ENCODE data around the gene MUS81. TPM values are rescaled to one million over a fixed set of nuclear protein-coding genes. Genes with fewer than 3 reads are reported as not detected.
A peak's percentile ranks its signal among the peaks of the same experiment; 100 is the strongest.

Gene MUS81
- total and polyA plus RNA-seq, 9 of the 15 experiments (the other 6 are each of a cell fraction or from before 2014, with no cell fraction given), result 13.4 to 118 (median 53.7) TPM

GRCh38 chr11:65817835-65818680, 42.2 kb upstream of the MUS81 start (continued):
- TF ChIP-seq GABPA (tag; conservative IDR thresholded peaks at IDR 0.05; ENCODE audit: low read depth) (peak; percentile 35; the same call in 1 of the 2 replicates), ZC3H4 (CRISPR knock-in tag; IDR thresholded peaks at IDR 0.05; ENCODE audit: borderline replicate concordance) (no peak), NONO (IDR thresholded peaks at IDR 0.05; ENCODE audit: low read depth in 2 of 2, low read length in 1 of 2) (peak in 1 of 2 experiments; percentile 43; a peak in 1 of 4 replicates), ZNF280B (CRISPR knock-in tag; IDR thresholded peaks at IDR 0.05) (no peak), BCLAF1 (IDR thresholded peaks at IDR 0.05; ENCODE audit: borderline replicate concordance in 1 of 2, control insufficient read depth in 1 of 2, low read depth in 2 of 2, low read length in 1 of 2) (no peak), ZNF830 (CRISPR knock-in tag; IDR thresholded peaks at IDR 0.05) (no peak), ZHX1 (conservative IDR thresholded peaks at IDR 0.05; ENCODE audit: low read length) (0 out of 2 replicates have a peak, but pooled peaks have one; percentile 72), POLR2G (IDR thresholded peaks at IDR 0.05; ENCODE audit: low read depth, low read length) (peak; percentile 67), CHD2 (IDR thresholded peaks at IDR 0.05; ENCODE audit: low read depth, low read length) (no peak), HOXB6 (CRISPR knock-in tag; IDR thresholded peaks at IDR 0.05; ENCODE audit: borderline replicate concordance) (no peak), GTF2B (IDR thresholded peaks at IDR 0.05; ENCODE audit: extremely low read depth, insufficient read length) (no peak), CCNT2 (IDR thresholded peaks at IDR 0.05; ENCODE audit: borderline replicate concordance, extremely low read depth, insufficient read length, low read depth, low read length) (peak; percentile 83), SAFB2 (IDR thresholded peaks at IDR 0.05; ENCODE audit: borderline replicate concordance, low read depth, low read length, severe bottlenecking) (no peak), SIN3A (IDR thresholded peaks at IDR 0.05; ENCODE audit: borderline replicate concordance in 2 of 2, control insufficient read depth in 1 of 2, low read depth in 2 of 2, low read length in 2 of 2) (peak in 1 of 2 experiments; percentile 67; a peak in 1 of 4 replicates), GATA2 (CRISPR knock-in tag; IDR thresholded peaks at IDR 0.05) (no peak)
